Smooth muscle cell (in vitro differentiated cells): ENCODE results near the gene MGST2. TPM values are rescaled to one million over a fixed set of nuclear protein-coding genes. Genes with fewer than 3 reads are reported as not detected.

ENCODE experiments used
- DNase-seq: peaks from one replicate; lab custom pipeline; 2025; ENCODE audit not compliant: unreplicated experiment; lab: John Stamatoyannopoulos, UW
- H2AFZ ChIP-seq: fragments of 200-600 bp; sonication (generic); 2 replicates; pipeline ENCODE4 v1.6.0; 2016; ENCODE audit warnings: antibody characterized with exemption, low read depth, mild to moderate bottlenecking
- H3F3A ChIP-seq: fragments of 200-600 bp; sonication (generic); 2 replicates; pipeline ENCODE4 v1.6.0; 2017; ENCODE audit warnings: antibody characterized with exemption, low read depth
- H3K27ac ChIP-seq: fragments of 200-600 bp; sonication (generic); 2 replicates; pipeline ENCODE4 v1.5.1; 2016; ENCODE audit warnings: low read depth, mild to moderate bottlenecking
- H3K27me3 ChIP-seq: fragments of 200-600 bp; sonication (generic); 2 replicates; pipeline ENCODE4 v1.6.1; 2016; ENCODE audit warnings: low read depth, mild to moderate bottlenecking
- H3K36me3 ChIP-seq: fragments of 200-600 bp; sonication (generic); 2 replicates; pipeline ENCODE4 v1.5.1; 2016; ENCODE audit warnings: low read depth
- H3K4me1 ChIP-seq: fragments of 200-600 bp; sonication (generic); 2 replicates; pipeline ENCODE4 v1.5.1; 2016; ENCODE audit warnings: low read depth
- H3K4me2 ChIP-seq: fragments of 200-600 bp; sonication (generic); 2 replicates; pipeline ENCODE4 v1.6.0; 2016; ENCODE audit warnings: mild to moderate bottlenecking
- H3K4me3 ChIP-seq: fragments of 200-600 bp; sonication (generic); 2 replicates; pipeline ENCODE4 v1.5.1; 2016; ENCODE audit warnings: mild to moderate bottlenecking
- H3K79me2 ChIP-seq: fragments of 200-600 bp; sonication (generic); 2 replicates; pipeline ENCODE4 v1.6.0; 2016; ENCODE audit warnings: low read depth, mild to moderate bottlenecking
- H3K9ac ChIP-seq: fragments of 200-600 bp; sonication (generic); 2 replicates; pipeline ENCODE4 v1.6.0; 2016; ENCODE audit warnings: low read depth
- H3K9me3 ChIP-seq: fragments of 200-600 bp; sonication (generic); replicated peaks from 2 replicates; pipeline ENCODE4 v1.5.1; 2016; ENCODE audit warnings: low read depth
- H4K20me1 ChIP-seq: fragments of 200-600 bp; sonication (generic); 2 replicates; pipeline ENCODE4 v1.6.0; 2016; ENCODE audit warnings: low read depth
- WGBS: methylation state at CpG from one replicate; pipeline ENCODE4 v1.1.7; 2016; ENCODE audit warnings: low lambda C conversion rate; 5-methylcytosine and 5-hydroxymethylcytosine counted together
- polyA plus RNA-seq: library from polyadenylated mRNA; unstranded; fragments of >200 nt; fragmentation: Nextera tagmentation; extraction: Ambion mirVana; gene quantifications from 2 replicates; pipeline ENCODE4 v1.2.1, GENCODE V29; 2016
- total RNA-seq: library from RNA; depleted of rRNA; stranded (reverse); fragments of >200 nt; gene quantifications from 2 replicates; pipeline ENCODE4 v1.2.3, GENCODE V29; 2014
- TF ChIP-seq, protein P1 (sequence below): fragments of 200-600 bp; sonication (generic); IDR thresholded peaks from 2 replicates; pipeline ENCODE4 v1.5.1; 2017; ENCODE audit warnings: borderline replicate concordance, mild to moderate bottlenecking, antibody characterized with exemption; ENCODE audit not compliant: insufficient read depth, poor library complexity, severe bottlenecking

Gene MGST2
- total and polyA plus RNA-seq, 2 experiments from 2014 or later: 27.8 to 51.1 TPM

DNA sequence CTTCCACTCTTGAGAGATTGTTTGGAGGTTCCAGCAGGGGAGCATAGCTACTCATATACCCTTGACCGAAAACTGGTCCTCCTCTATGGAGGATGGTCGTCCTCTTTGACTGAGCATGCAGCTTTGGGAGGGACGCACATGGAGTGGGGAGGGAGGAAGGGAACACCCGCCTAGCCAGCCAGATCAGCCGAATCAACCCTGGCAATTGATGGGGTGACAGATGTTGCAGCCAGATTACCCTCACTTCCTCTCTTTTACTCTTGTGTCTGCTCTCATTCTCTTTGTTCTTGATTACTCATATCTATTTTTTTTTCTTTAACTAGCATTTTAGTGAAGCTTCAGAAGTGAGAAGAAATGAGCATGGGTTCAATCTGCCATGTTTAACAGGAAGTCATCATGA, 19.6 kb downstream of the MGST2 start:
- Histone ChIP-seq H3K27ac (no peak overlapping the region), H3K9me3 (no peaks in the 10 kb centered on the region), H3K79me2 (no peaks in the 10 kb centered on the region), H3K4me2 (no peak overlapping the region), H3K36me3 (no peaks in the 10 kb centered on the region), H3K27me3 (no peaks in the 10 kb centered on the region), H2AFZ (no peak overlapping the region), H3F3A (no peaks in the 10 kb centered on the region), H3K9ac (no peak overlapping the region), H3K4me3 (no peak overlapping the region), H4K20me1 (no peaks in the 10 kb centered on the region), H3K4me1 (no peaks in the 10 kb centered on the region)
- TF ChIP-seq, protein P1, sequence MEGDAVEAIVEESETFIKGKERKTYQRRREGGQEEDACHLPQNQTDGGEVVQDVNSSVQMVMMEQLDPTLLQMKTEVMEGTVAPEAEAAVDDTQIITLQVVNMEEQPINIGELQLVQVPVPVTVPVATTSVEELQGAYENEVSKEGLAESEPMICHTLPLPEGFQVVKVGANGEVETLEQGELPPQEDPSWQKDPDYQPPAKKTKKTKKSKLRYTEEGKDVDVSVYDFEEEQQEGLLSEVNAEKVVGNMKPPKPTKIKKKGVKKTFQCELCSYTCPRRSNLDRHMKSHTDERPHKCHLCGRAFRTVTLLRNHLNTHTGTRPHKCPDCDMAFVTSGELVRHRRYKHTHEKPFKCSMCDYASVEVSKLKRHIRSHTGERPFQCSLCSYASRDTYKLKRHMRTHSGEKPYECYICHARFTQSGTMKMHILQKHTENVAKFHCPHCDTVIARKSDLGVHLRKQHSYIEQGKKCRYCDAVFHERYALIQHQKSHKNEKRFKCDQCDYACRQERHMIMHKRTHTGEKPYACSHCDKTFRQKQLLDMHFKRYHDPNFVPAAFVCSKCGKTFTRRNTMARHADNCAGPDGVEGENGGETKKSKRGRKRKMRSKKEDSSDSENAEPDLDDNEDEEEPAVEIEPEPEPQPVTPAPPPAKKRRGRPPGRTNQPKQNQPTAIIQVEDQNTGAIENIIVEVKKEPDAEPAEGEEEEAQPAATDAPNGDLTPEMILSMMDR: no peak
- 98% methylated on average over 5 of the region's 5 CpGs for WGBS
- DNase-seq: no peak

DNA sequence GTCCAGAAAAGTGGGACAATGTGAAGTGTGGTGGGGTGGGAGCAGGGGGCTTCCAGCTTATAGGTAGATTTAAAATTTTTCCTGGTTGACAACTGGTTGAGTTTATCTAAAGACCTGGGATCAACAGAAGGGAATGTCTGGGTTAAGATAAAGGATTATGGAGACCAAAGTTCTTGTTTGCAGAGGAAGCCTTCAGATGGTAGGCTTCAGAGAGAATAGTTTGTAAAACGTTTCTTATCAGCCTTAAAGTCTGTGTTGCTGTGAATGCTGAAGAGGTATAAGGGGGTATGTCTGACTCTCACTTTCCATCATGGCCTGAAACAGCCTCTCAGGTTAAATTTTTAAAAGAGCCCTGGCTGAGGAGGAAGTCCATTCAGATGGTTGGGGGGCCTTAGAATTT, 20.5 kb downstream of the MGST2 start:
- no peaks in the 10 kb centered on the region for H3K4me1 ChIP-seq
- TF ChIP-seq, protein P1: no peak
- no peaks in the 10 kb centered on the region for H3K79me2 ChIP-seq
- no peaks in the 10 kb centered on the region for H3K9me3 ChIP-seq
- H3K4me2 ChIP-seq: no peak overlapping the region
- H2AFZ ChIP-seq: no peak overlapping the region
- no peak overlapping the region for H3K9ac ChIP-seq
- DNase-seq: no peak
- no peak overlapping the region for H3K27ac ChIP-seq
- H4K20me1 ChIP-seq: no peaks in the 10 kb centered on the region
- H3K27me3 ChIP-seq: no peaks in the 10 kb centered on the region
- no peaks in the 10 kb centered on the region for H3F3A ChIP-seq
- H3K4me3 ChIP-seq: no peak overlapping the region
- no peaks in the 10 kb centered on the region for H3K36me3 ChIP-seq
- WGBS: 25% methylated on average over 1 of the region's 1 CpG

DNA sequence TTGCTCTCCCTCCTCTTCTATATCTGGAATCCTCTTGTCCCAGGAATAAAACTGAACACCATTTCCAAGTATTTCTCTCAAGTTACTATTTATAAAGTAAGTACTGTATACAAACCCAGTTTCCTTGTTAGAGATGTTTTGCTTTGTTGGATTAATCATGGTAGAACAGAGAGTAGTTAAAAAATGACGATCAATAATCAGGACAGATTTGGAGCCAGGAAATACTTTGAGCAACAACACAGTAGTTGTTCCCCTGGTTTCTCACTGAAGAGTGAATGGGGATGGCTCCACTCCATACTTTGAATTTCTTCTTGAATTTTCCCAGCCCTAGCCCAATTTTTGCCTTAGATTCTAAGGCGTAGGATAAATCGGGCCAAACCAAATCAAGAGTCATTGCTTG, 21.4 kb downstream of the MGST2 start:
- WGBS: 83% methylated on average over 3 of the region's 3 CpGs
- no peaks in the 10 kb centered on the region for H3K79me2 ChIP-seq
- no peak overlapping the region for H3K4me3 ChIP-seq
- no peak overlapping the region for H3K9ac ChIP-seq
- no peak overlapping the region for H3K27ac ChIP-seq
- TF ChIP-seq, protein P1: no peak
- H3K4me1 ChIP-seq: no peaks in the 10 kb centered on the region
- no peaks in the 10 kb centered on the region for H4K20me1 ChIP-seq
- no peak for DNase-seq
- H3K4me2 ChIP-seq: no peak overlapping the region
- no peaks in the 10 kb centered on the region for H3F3A ChIP-seq
- H3K36me3 ChIP-seq: no peaks in the 10 kb centered on the region
- no peak overlapping the region for H2AFZ ChIP-seq
- no peaks in the 10 kb centered on the region for H3K27me3 ChIP-seq
- H3K9me3 ChIP-seq: no peaks in the 10 kb centered on the region

DNA sequence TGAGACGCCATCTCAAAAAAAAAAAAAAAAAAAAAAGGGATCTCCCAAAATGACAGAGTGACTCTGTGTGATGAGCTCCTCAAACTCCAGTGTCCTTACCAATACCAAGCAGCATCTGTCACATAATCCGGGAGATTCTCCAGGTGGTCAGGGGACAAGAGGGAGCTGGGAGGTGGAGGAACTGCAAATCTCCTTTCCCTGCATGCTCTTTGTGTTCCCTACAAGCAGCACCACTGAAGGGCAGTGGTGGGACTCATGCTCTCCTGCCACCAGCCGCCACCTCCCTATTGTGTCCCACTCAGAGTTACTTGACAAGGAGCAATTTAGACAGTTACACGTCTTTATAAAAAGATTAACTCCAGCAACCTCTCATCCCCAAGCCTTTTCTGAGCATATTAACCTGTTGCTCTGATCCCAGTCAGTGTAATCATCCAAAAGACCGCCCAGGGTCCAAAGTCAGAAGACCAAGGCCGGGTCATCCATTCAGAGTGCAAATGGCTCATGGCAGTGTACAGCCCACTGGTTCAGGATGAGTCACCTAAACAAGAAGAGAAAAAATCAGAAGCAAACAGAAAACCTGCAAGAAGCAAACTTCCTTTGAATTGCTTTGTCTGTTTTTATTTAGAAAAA, 23.6 kb downstream of the MGST2 start:
- Histone ChIP-seq H3K79me2 (no peaks in the 10 kb centered on the region), H3K4me2 (no peak overlapping the region), H3K9me3 (no peaks in the 10 kb centered on the region), H3K27ac (no peak overlapping the region), H3K9ac (no peak overlapping the region), H2AFZ (no peak overlapping the region), H3F3A (no peaks in the 10 kb centered on the region), H4K20me1 (no peaks in the 10 kb centered on the region), H3K4me3 (no peak overlapping the region), H3K27me3 (no peaks in the 10 kb centered on the region), H3K4me1 (no peaks in the 10 kb centered on the region), H3K36me3 (no peaks in the 10 kb centered on the region)
- TF ChIP-seq, protein P1: no peak
- WGBS: 92% methylated on average over 6 of the region's 6 CpGs
- DNase-seq: no peak
